ENCODE data around the gene MUC15. TPM values are rescaled to one million over a fixed set of nuclear protein-coding genes. Genes with fewer than 3 reads are reported as not detected.
A peak's percentile ranks its signal among the peaks of the same experiment; 100 is the strongest.

The MUC15 gene
- total and polyA plus RNA-seq, 2 donors: 6.1 to 24.5 TPM

DNA sequence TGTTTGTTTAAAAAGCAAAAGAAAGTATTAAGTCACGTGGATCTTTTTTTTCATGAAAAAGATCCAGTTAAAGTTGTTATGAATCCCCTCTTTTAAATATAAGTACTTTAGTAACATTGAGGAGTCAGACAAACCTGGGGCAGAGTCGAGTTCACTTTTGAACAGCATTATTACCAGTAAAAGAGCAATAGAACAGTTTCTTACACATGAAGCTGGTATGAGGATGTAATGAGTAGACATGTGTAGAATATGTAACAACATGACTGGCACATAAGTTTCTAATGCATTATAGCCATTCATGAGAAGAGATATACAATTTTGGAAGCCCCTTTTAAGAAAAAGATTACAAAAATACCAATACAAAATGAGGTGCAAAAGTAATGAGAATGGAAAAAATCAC is 7.6 kb upstream of the MUC15 start:
- no peak overlapping the region for H3K4me3 ChIP-seq (ENCODE audit: low read length in 2 of 2)
- DNase-seq (ENCODE audit: low read depth in 6 of 9, low spot score in 9 of 9): no peak
- WGBS: 79% methylated on average over 2 of the region's 2 CpGs
- no peaks in the 10 kb centered on the region for H3K9me3 ChIP-seq (ENCODE audit: control insufficient read depth in 2 of 2, insufficient read depth in 1 of 2, low read length in 1 of 2)
- no peak overlapping the region for H3K27ac ChIP-seq (ENCODE audit: low read depth in 1 of 2, low read length in 1 of 2)
- H3K36me3 ChIP-seq (ENCODE audit: control insufficient read depth in 2 of 2, insufficient read depth in 2 of 2, low read length in 1 of 2): no peaks in the 10 kb centered on the region
- no peaks in the 10 kb centered on the region for H3K27me3 ChIP-seq (ENCODE audit: control insufficient read depth in 2 of 2, insufficient read depth in 1 of 2, low read length in 1 of 2)
- H3K4me1 ChIP-seq (ENCODE audit: control insufficient read depth in 2 of 2, insufficient read depth in 2 of 2, low read length in 2 of 2): no peaks in the 10 kb centered on the region

DNA sequence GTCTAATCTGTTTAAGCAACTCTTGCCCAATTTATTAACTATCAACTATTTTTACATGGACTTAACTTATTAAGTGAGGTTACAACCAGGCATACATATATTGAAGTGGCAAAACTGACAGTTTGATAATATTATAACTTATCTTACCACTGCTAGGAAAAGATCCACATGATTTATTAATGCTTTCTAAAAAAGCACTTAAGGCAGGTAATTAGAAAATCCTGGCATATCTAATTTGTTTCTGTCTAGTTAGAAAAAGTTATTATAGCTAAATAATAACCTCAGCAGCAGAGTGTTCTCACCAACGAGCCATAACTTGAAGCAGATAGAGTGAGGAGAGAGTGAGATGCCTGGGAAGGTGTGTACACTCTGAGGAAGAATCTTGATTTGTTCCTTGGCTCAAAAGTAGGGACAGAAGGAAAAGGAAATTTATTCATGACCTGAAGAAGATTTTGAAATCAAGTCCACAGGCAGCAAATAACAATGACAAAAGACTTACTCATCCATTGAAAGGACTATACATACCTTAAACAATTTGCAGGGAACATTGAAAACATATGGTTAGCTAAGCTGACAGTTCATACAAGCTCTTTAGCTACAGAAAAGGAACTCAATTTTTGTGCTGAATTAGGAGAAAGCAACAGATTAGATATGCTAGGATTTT is 7.1 kb upstream of the MUC15 start:
- WGBS: 59% methylated on average over 1 of the region's 1 CpG
- no peak for DNase-seq (ENCODE audit: low read depth in 6 of 9, low spot score in 9 of 9)
- no peak overlapping the region for H3K27ac ChIP-seq (ENCODE audit: low read depth in 1 of 2, low read length in 1 of 2)

DNA sequence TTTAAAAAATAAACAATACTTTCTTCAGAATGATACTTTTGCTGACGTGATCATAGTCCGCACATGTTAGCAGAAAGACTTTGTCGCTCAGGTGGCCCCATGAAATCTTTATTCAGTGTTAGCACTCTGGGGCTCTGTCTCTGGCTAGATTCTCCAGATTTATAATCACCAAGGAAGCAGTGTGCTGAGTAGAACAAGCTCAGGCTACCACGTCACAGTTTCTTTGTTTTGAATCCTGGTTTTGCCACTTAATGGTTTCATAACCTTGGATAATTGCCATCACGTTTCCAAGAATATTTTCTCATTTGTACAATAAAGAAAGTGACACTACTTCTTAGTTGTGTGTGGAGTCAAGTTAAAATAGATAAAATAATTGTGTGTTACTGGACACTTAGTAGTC is 3.9 kb upstream of the MUC15 start:
- 91% methylated on average over 5 of the region's 5 CpGs for WGBS
- DNase-seq (ENCODE audit: low read depth in 6 of 9, low spot score in 9 of 9): no peak

More for the DNA sequence above, 7.1 kb upstream of the MUC15 start:
- Histone ChIP-seq H3K36me3 (ENCODE audit: control insufficient read depth in 2 of 2, insufficient read depth in 2 of 2, low read length in 1 of 2) (no peaks in the 10 kb centered on the region), H3K4me1 (ENCODE audit: control insufficient read depth in 2 of 2, insufficient read depth in 2 of 2, low read length in 2 of 2) (no peaks in the 10 kb centered on the region), H3K4me3 (ENCODE audit: low read length in 2 of 2) (no peak overlapping the region), H3K9me3 (ENCODE audit: control insufficient read depth in 2 of 2, insufficient read depth in 1 of 2, low read length in 1 of 2) (no peaks in the 10 kb centered on the region), H3K27me3 (ENCODE audit: control insufficient read depth in 2 of 2, insufficient read depth in 1 of 2, low read length in 1 of 2) (no peaks in the 10 kb centered on the region)

DNA sequence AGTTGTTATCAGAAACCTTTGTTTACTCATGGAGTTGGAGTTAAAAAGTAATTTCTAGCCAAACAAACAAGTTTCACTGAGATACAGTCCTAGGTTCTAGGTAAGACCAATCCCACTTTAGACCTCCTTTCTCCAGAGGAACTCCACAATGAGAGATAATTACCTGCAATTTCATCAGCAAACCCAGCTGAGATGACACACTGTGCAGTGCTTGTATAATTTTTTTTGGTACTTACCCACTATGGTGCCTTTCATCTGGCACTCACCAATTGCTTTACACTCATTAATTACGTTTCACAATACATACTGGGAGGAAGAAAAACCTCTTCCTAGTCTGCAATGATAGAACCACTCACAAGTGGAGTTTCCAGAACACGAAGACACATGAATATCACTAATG is 1.8 kb upstream of the MUC15 start:
- no peaks in the 10 kb centered on the region for H3K36me3 ChIP-seq (ENCODE audit: control insufficient read depth in 2 of 2, insufficient read depth in 2 of 2, low read length in 1 of 2)
- WGBS: 74% methylated on average over 2 of the region's 2 CpGs

More for the DNA sequence above, 3.9 kb upstream of the MUC15 start:
- no peak overlapping the region for H3K27ac ChIP-seq (ENCODE audit: low read depth in 1 of 2, low read length in 1 of 2)
- H3K9me3 ChIP-seq (ENCODE audit: control insufficient read depth in 2 of 2, insufficient read depth in 1 of 2, low read length in 1 of 2): no peaks in the 10 kb centered on the region
- no peaks in the 10 kb centered on the region for H3K36me3 ChIP-seq (ENCODE audit: control insufficient read depth in 2 of 2, insufficient read depth in 2 of 2, low read length in 1 of 2)
- no peaks in the 10 kb centered on the region for H3K4me1 ChIP-seq (ENCODE audit: control insufficient read depth in 2 of 2, insufficient read depth in 2 of 2, low read length in 2 of 2)
- H3K27me3 ChIP-seq (ENCODE audit: control insufficient read depth in 2 of 2, insufficient read depth in 1 of 2, low read length in 1 of 2): no peaks in the 10 kb centered on the region
- no peak overlapping the region for H3K4me3 ChIP-seq (ENCODE audit: low read length in 2 of 2)

DNA sequence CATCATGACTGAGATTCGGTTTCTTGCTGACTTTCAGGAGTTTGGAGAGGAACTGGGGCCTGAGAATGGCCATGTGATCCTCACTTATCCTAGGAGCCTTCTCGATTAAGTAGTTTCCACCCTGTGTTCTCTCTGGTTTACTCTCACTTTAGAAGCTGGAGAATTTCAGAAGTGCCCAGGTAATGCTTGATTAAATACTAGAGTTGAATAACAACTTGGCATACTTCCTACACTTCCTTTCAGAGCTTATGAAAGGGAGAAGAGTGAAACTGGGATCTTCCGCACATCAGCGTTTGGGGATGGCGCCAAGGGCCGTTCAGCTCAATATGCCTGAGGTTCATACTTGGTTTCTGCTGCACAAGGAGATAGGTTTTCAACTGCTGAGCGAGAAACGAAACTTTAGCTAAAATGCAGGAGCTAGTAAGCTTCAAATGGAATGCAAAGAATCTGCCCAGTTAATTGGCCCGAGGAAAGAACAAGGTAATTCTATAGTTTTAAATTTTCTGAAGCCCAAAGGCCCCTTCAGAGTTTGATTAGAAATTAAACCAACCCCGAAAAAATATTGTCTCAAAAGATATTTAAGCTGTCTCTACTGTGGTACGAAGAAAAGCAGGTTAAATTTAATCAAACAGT is 823 bp upstream of the MUC15 start:
- no peaks in the 10 kb centered on the region for H3K9me3 ChIP-seq (ENCODE audit: control insufficient read depth in 2 of 2, insufficient read depth in 1 of 2, low read length in 1 of 2)
- peak overlapping the region in 1 of 2 donors; percentile 67 for H3K27ac ChIP-seq (ENCODE audit: low read depth in 1 of 2, low read length in 1 of 2)
- no peaks in the 10 kb centered on the region for H3K27me3 ChIP-seq (ENCODE audit: control insufficient read depth in 2 of 2, insufficient read depth in 1 of 2, low read length in 1 of 2)
- H3K4me1 ChIP-seq (ENCODE audit: control insufficient read depth in 2 of 2, insufficient read depth in 2 of 2, low read length in 2 of 2): no peaks in the 10 kb centered on the region
- no peak overlapping the region for H3K4me3 ChIP-seq (ENCODE audit: low read length in 2 of 2)
- 88% methylated on average over 11 of the region's 11 CpGs for WGBS
- DNase-seq (ENCODE audit: low read depth in 6 of 9, low spot score in 9 of 9): peak in 1 of 9 donors; percentile 14
- H3K36me3 ChIP-seq (ENCODE audit: control insufficient read depth in 2 of 2, insufficient read depth in 2 of 2, low read length in 1 of 2): no peaks in the 10 kb centered on the region

More for the DNA sequence above, 1.8 kb upstream of the MUC15 start:
- Histone ChIP-seq H3K4me1 (ENCODE audit: control insufficient read depth in 2 of 2, insufficient read depth in 2 of 2, low read length in 2 of 2) (no peaks in the 10 kb centered on the region), H3K27me3 (ENCODE audit: control insufficient read depth in 2 of 2, insufficient read depth in 1 of 2, low read length in 1 of 2) (no peaks in the 10 kb centered on the region), H3K4me3 (ENCODE audit: low read length in 2 of 2) (no peak overlapping the region), H3K9me3 (ENCODE audit: control insufficient read depth in 2 of 2, insufficient read depth in 1 of 2, low read length in 1 of 2) (no peaks in the 10 kb centered on the region), H3K27ac (ENCODE audit: low read depth in 1 of 2, low read length in 1 of 2) (peak overlapping the region in 1 of 2 donors; percentile 29)
- DNase-seq (ENCODE audit: low read depth in 6 of 9, low spot score in 9 of 9): no peak

DNA sequence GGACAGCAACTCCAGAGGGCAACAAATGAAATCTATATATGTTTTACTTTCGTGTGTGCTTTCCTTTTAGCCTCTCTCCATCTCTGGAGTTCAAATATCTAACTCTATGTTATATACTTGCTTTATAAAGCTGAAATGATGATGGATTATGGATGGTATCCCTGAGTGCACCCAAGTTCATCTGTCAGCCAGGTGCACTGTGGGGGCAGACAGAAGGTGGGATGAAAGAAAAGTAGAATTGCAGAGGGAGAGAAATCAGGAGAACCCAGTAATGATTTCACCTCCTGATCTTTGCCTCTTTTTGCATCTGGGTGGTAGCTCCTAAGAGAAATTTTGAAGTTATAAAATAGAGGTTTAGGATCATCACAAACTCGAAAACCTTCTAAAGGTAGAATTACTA is 2.4 kb downstream of the MUC15 start:
- Histone ChIP-seq H3K4me1 (ENCODE audit: control insufficient read depth in 2 of 2, insufficient read depth in 2 of 2, low read length in 2 of 2) (no peaks in the 10 kb centered on the region), H3K27me3 (ENCODE audit: control insufficient read depth in 2 of 2, insufficient read depth in 1 of 2, low read length in 1 of 2) (no peaks in the 10 kb centered on the region), H3K9me3 (ENCODE audit: control insufficient read depth in 2 of 2, insufficient read depth in 1 of 2, low read length in 1 of 2) (no peaks in the 10 kb centered on the region), H3K4me3 (ENCODE audit: low read length in 2 of 2) (no peak overlapping the region), H3K36me3 (ENCODE audit: control insufficient read depth in 2 of 2, insufficient read depth in 2 of 2, low read length in 1 of 2) (no peaks in the 10 kb centered on the region), H3K27ac (ENCODE audit: low read depth in 1 of 2, low read length in 1 of 2) (peak overlapping the region in 1 of 2 donors; percentile 37)
- DNase-seq (ENCODE audit: low read depth in 6 of 9, low spot score in 9 of 9): no peak
- WGBS: 77% methylated on average over 2 of the region's 2 CpGs

DNA sequence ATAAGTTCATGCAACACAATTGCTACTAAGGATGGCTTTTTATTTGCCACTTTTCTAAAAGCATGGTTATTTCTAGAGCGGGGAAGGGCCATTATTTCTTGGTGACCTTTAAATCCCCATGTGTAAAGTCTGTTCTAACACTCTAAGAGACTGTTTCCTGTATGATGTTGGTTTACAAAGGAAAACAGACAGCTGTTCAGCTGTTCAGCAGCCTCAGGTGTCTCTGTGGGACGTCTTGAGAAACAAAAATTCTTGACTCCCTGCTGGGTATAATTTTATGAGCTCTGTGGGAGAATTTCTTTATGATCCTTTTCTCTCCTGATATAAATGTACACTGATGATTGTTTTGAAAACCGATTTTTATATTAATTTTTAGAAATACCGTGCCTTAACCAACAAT is 13.9 kb downstream of the MUC15 start:
- Histone ChIP-seq H3K4me1 (ENCODE audit: control insufficient read depth in 2 of 2, insufficient read depth in 2 of 2, low read length in 2 of 2) (no peaks in the 10 kb centered on the region), H3K27ac (ENCODE audit: low read depth in 1 of 2, low read length in 1 of 2) (no peak overlapping the region), H3K27me3 (ENCODE audit: control insufficient read depth in 2 of 2, insufficient read depth in 1 of 2, low read length in 1 of 2) (no peaks in the 10 kb centered on the region), H3K9me3 (ENCODE audit: control insufficient read depth in 2 of 2, insufficient read depth in 1 of 2, low read length in 1 of 2) (no peaks in the 10 kb centered on the region), H3K4me3 (ENCODE audit: low read length in 2 of 2) (no peak overlapping the region), H3K36me3 (ENCODE audit: control insufficient read depth in 2 of 2, insufficient read depth in 2 of 2, low read length in 1 of 2) (no peaks in the 10 kb centered on the region)
- 56% methylated on average over 4 of the region's 4 CpGs for WGBS
- no peak for DNase-seq (ENCODE audit: low read depth in 6 of 9, low spot score in 9 of 9)

DNA sequence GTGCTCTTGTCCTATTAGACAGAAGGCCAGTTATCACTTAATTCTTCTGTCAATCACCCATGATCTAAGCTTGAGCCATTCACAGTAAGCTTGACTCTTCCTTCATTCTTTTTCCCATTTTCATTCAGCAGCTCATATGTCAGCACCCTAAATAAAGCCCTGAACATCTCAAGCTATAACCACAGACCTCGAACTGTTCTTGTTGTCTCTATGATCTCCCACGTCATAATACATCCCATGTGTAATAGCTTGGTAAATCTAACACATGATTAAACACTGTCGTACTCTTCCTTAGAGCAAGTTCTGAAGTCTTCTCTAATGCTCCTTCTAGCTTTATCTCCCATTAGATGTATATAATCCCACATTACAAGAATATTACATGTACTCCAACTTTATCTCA is 14.4 kb downstream of the MUC15 start:
- no peaks in the 10 kb centered on the region for H3K4me1 ChIP-seq (ENCODE audit: control insufficient read depth in 2 of 2, insufficient read depth in 2 of 2, low read length in 2 of 2)
- no peak overlapping the region for H3K4me3 ChIP-seq (ENCODE audit: low read length in 2 of 2)
- WGBS: 70% methylated on average over 3 of the region's 3 CpGs
- no peaks in the 10 kb centered on the region for H3K27me3 ChIP-seq (ENCODE audit: control insufficient read depth in 2 of 2, insufficient read depth in 1 of 2, low read length in 1 of 2)
- no peak overlapping the region for H3K27ac ChIP-seq (ENCODE audit: low read depth in 1 of 2, low read length in 1 of 2)
- DNase-seq (ENCODE audit: low read depth in 6 of 9, low spot score in 9 of 9): no peak
- no peaks in the 10 kb centered on the region for H3K9me3 ChIP-seq (ENCODE audit: control insufficient read depth in 2 of 2, insufficient read depth in 1 of 2, low read length in 1 of 2)
- H3K36me3 ChIP-seq (ENCODE audit: control insufficient read depth in 2 of 2, insufficient read depth in 2 of 2, low read length in 1 of 2): no peaks in the 10 kb centered on the region

DNA sequence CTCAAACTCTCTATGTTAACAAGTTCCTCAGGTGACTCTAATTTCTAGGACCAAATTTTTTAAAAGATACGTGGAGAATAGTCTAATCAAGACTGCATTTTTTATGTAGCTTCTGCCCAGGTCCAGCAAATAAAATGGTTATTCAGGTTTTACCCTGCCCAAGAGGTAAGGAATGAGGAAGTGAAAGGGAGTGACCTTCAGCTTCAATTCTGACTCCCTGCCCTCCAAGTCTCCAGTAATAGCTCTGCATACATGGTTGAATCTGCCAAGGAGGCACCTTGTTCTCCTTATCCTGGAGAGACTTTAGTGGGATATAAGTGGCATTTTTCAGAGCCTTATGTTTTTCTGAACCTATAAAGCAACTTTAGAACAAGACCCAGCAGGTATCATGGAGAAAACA is 15.5 kb downstream of the MUC15 start:
- Histone ChIP-seq H3K4me3 (ENCODE audit: low read length in 2 of 2) (no peak overlapping the region), H3K4me1 (ENCODE audit: control insufficient read depth in 2 of 2, insufficient read depth in 2 of 2, low read length in 2 of 2) (no peaks in the 10 kb centered on the region), H3K9me3 (ENCODE audit: control insufficient read depth in 2 of 2, insufficient read depth in 1 of 2, low read length in 1 of 2) (no peaks in the 10 kb centered on the region), H3K36me3 (ENCODE audit: control insufficient read depth in 2 of 2, insufficient read depth in 2 of 2, low read length in 1 of 2) (no peaks in the 10 kb centered on the region), H3K27me3 (ENCODE audit: control insufficient read depth in 2 of 2, insufficient read depth in 1 of 2, low read length in 1 of 2) (no peaks in the 10 kb centered on the region), H3K27ac (ENCODE audit: low read depth in 1 of 2, low read length in 1 of 2) (no peak overlapping the region)
- no peak for DNase-seq (ENCODE audit: low read depth in 6 of 9, low spot score in 9 of 9)
- WGBS: 87% methylated on average over 1 of the region's 1 CpG

Data from thymus (tissue), 11 donors.